Measurements from ENCODE around the gene PDE4D.
"Not testable (repeated sequence)": the region's sequence is repeated elsewhere in the genome, so short reads cannot be mapped to it uniquely, and the experiment has no call there.

PDE4D gene

DNA sequence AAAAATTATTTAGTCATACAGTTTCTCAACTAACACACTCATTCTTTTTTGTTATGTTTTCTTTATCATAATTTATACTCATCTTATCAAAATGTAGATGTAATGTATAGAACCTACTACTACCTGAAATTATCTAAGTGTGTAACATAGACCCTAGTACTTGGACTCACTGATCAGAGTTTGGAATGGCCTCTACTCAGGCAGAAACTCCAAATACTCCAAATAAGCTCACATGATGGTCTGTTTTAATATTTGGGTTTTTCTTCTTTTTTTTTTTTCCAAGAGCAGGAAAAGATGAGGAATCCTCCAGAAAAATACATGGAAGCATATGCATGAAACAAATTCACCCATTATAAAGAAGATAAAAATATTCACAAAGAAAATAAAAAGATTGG lies 126.3 kb downstream of the PDE4D start:
- DNase-seq = no peak

GRCh38 chr5:59766427-59767210 lies 126.9 kb downstream of the PDE4D start:
- no peak for DNase-seq

GRCh38 chr5:59765446-59765845 lies 128.1 kb downstream of the PDE4D start:
- no peak for DNase-seq

GRCh38 chr5:59764361-59764760 lies 129.2 kb downstream of the PDE4D start:
- DNase-seq = no peak

GRCh38 chr5:59763541-59763940 lies 130.0 kb downstream of the PDE4D start:
- DNase-seq = no peak

DNA sequence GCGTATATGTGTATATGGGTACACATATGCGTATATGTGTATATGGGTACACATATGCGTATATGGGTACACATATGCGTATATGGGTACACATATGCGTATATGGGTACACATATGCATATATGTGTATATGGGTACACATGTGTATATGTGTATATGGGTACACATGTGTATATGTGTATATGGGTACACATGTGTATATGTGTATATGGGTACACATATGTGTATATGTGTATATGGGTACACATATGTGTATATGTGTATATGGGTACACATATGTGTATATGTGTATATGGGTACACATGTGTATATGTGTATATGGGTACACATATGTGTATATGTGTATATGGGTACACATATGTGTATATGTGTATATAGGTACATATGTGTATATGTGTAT lies 131.3 kb downstream of the PDE4D start:
- not testable (repeated sequence) for DNase-seq

- no peak for DNase-seq
Measured at GRCh38 chr5:59760785-59761348, 132.7 kb downstream of the PDE4D start.

GRCh38 chr5:59759600-59760351 lies 133.8 kb downstream of the PDE4D start:
- no peak for DNase-seq

GRCh38 chr5:59758566-59758965 lies 135.0 kb downstream of the PDE4D start:
- no peak for DNase-seq

DNA sequence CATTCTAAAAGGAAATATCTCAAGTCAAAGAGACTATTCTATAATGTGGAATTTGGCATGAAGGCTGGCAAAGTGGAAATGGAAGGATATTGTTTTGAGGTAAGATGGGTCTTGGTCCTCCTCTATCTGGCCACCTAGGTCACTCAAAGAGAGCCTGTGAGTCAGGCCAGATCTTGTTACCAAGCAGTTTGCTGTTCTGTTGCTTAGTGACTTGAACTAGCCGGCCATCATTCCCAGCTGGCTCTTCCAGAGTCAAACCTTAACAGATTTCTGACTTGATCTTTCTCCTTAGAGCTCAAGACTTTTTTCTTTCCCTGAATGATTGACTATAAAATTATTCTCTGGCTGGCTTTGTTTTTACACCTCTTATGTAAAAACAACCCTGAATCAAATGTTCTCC lies 136.1 kb downstream of the PDE4D start:
- DNase-seq = no peak

- no peak for DNase-seq
Measured at GRCh38 chr5:59756373-59757035, 137.0 kb downstream of the PDE4D start.

DNA sequence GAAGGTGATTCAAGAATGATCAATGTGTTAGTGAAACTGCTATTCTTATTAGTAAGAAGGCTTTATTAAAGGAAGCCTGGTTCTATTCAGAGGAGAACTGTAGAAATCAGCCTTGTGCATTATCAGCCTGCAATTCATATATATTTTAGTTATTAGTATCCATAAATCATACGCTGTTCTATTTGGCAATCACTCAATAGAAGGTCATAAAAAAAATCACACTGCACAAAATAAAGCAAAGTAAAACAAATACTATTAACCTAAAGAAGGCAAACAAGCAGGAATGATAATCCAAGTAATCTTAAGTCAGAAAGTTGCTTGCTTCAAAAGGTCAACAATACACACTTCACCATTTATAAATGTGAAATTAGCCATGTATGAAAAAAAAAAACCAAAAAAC lies 138.1 kb downstream of the PDE4D start:
- no peak for DNase-seq

DNA sequence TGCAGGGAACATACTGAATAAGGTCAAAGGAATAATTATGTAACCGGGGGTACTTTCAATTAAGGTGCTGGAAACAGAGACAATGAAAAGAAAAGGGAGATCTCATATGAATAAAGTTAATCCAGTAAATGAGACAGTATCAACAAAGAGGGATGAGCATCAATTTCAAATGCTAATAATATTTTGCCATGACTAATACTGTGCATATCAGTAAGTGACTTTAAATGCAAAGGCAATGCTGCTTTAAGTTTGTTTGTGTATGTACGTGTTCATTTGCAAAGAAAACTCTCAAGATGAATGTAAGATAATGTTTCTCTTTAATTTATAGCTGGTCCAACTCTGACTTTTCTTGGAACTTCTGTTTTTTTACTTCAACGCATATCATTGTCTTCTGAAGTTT lies 139.9 kb downstream of the PDE4D start:
- no peak for DNase-seq

- no peak for DNase-seq
Measured at GRCh38 chr5:59749782-59750520, 143.6 kb downstream of the PDE4D start.

GRCh38 chr5:59748036-59748663 lies 145.4 kb downstream of the PDE4D start:
- not testable (repeated sequence) for DNase-seq

DNA sequence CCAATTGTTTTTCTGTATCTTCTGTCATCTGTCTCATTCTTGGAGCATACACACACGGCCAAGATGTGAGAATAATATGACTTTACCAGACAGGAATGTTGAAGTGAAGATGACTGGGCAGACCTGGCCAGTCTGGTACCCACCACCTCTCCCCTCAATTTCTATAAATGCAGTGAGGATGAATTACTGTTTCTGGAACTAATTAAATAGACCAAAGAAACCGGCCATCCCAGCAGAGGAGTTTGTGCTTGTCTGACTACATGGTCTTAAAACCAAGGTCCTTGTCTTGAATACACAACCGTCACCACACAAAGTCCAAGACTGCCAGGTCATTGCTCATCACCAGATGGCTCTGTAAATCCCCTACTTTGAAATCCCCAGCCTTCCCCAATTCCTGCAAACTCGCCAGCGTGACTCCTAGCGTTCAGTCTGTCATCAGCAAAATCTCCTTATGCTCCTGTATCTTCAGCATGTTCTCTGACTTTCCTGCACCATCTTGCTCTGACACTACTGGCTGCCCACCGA lies 147.2 kb downstream of the PDE4D start:
- DNase-seq = no peak

- DNase-seq = no peak
Measured at GRCh38 chr5:59745415-59745863, 148.1 kb downstream of the PDE4D start.

GRCh38 chr5:59744531-59744992 lies 149.0 kb downstream of the PDE4D start:
- no peak for DNase-seq

DNA sequence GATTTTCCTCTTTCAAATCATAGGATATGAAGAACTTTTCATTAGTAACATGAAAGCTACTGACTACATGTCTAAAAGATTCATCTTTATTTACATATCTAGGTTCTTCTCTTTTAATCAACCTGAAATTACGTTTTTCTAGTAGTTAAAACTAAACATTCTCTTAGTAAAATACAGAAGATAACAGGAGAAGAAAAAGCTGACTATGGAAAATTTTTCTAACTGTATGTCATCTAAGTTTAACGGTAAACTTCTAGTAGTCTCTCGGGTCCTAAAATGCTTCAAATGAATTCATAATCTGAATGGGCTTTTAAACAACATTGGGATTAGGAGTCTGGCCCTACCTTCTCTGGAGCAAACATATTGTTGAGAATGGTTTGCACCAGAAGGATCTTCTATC lies 151.9 kb downstream of the PDE4D start:
- DNase-seq = no peak

DNA sequence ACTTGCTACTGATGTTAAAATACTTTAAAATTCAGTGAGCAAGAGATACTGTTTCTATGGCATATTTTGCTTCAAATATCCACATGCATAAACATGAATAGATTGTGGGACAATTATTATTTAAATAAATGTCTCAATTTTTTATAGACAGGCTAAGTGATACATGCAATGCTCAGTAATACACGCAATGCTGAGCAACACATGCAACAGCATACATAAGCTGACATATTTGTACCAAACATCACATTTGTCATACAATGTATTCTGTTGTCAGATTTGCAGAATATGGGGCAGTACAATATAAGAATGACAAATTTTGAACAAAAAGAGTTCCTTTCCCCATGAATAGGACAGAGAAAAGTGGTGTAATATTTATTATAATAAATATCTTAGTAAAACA lies 155.5 kb downstream of the PDE4D start:
- DNase-seq = no peak

DNA sequence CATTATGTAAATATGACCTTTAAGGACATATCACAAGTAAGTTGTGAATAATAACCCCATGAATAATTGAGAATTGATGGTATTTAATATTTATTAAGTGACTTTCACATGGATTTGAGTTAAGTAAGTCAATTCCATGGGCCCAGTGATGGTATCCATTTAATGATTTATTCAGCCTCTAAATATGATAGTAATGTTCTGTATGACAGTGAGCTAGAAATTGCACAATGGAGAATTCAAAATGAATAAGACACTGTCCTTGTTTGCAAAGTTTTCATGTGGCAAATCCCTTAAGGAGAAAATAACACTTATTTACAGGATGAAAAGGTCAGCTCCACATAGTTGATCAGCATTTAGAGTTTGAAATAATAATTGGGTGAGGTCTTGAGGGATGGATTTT lies 160.7 kb downstream of the PDE4D start:
- DNase-seq = no peak

GRCh38 chr5:59732301-59732700 lies 161.2 kb downstream of the PDE4D start:
- DNase-seq = no peak

All from 8988T (cell line).